ENCODE measurements around the gene UNC13C.
"Not testable (repeated sequence)": the region's sequence is repeated elsewhere in the genome, so short reads cannot be mapped to it uniquely, and the experiment has no call there.

The UNC13C gene

DNA sequence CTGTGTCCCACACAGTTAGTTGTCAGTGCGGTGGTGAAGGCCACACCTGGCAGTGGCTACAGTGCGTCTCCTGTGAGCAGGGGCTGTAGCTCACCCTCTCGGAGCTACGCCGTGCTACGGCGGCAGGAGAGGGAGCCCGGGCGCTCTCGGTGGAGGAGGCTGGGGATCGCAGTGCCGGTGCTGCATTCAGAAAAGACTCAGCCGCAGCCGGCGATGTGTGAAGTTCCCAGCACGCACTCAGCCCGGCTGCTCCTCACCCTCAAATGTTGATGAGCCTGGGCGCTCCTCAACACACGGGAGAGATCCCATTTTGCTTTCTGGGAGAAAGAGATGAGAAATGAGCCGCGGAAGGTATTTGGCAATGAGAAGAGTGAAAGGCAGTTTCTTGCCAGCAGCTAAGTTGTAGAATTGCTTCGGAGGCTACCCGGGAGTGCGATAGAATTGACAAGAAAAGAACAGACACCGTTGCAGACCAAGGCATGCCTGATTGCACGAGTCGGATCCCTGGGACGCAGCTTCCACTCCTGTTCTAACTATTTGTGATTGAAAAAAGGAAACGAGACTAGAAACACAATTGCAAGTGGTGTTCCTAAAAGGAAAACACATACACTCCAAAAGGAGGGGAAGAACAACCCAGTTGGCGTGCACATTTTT lies at the start of gene UNC13C:
Gene UNC13C, plus strand, starts transcription at position 189 of the 654 bp plus-strand sequence. CDS start 34,463 bp downstream, outside the sequence.
- peak within 1 kb of the TSS; percentile 31 for H3K4me3 ChIP-seq (ENCODE audit: low read depth, low read length)

- no peak overlapping the region for H3K4me3 ChIP-seq (ENCODE audit: low read depth, low read length)
Measured at GRCh38 chr15:53936137-53936536, 42.1 kb upstream of the UNC13C start.

- not testable (repeated sequence) for H3K4me3 ChIP-seq (ENCODE audit: low read depth, low read length)
Measured at GRCh38 chr15:53937632-53938031, 40.6 kb upstream of the UNC13C start.

GRCh38 chr15:53950572-53950971 lies 27.7 kb upstream of the UNC13C start:
- no peak overlapping the region for H3K4me3 ChIP-seq (ENCODE audit: low read depth, low read length)

GRCh38 chr15:53955396-53955795 lies 22.8 kb upstream of the UNC13C start:
- no peak overlapping the region for H3K4me3 ChIP-seq (ENCODE audit: low read depth, low read length)

- no peak overlapping the region for H3K4me3 ChIP-seq (ENCODE audit: low read depth, low read length)
Measured at GRCh38 chr15:53962646-53963561, 15.3 kb upstream of the UNC13C start.

GRCh38 chr15:53963801-53964200 lies 14.4 kb upstream of the UNC13C start:
- H3K4me3 ChIP-seq (ENCODE audit: low read depth, low read length), result no peak overlapping the region

GRCh38 chr15:53974121-53974520 lies 4.1 kb upstream of the UNC13C start:
- no peak overlapping the region for H3K4me3 ChIP-seq (ENCODE audit: low read depth, low read length)

DNA sequence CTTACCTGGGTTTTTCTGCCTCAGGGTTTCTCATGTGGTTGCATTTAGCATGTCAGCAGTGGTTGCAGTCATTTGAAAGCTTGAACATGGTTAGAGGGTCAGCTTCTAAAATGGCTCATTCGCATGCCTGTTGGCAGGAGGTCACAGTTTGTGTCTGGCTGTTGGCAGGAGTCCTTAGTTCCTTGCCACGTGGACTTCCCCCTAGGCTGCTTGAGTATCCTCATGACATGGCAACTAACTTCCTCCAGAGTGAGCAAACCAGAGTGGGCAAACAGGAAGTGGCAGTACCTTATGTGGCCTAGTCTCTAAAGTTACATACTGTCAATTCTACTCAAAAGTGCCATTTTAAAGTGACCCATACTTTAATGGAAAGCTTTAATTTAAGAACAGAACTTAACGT lies 3.4 kb upstream of the UNC13C start:
- H3K4me3 ChIP-seq (ENCODE audit: low read depth, low read length), result no peak overlapping the region

GRCh38 chr15:53976844-53977392 lies 1.3 kb upstream of the UNC13C start:
- H3K4me3 ChIP-seq (ENCODE audit: low read depth, low read length), result no peak overlapping the region

DNA sequence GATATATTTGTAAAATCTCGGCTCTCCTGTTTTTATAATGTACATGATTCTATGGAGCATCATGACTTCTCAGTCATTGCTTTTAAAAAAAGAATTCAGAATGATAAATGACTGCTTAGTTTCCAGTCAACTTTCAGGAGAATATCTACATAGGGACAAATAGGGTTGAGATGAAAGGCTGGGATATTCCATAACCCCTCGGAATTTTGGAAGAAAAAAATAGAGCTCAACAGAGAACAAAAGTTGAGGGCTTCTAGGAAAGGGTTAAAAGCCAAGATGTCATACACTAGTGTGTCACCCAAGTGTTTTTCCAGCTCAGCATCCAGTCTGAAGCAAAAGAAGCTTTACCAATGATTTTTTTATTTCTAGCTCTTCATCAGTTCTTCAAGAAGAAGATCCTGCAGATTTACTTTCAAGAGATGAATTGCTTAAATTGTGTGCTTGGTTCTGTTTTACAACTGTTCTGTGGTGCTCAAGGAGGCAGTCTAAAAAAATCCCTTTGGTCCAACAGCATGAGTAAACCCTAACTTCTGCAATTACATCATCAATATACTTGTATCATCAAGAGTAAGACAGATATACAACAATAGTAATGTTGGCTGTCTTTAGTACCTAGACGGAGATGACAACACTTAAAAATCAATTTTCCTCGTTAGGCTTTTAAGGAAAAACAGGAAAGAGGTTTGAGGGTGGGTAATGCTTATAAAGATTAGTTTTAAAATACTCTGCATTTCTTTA lies 979 bp downstream of the UNC13C start:
- no peak overlapping the region for H3K4me3 ChIP-seq (ENCODE audit: low read depth, low read length)

DNA sequence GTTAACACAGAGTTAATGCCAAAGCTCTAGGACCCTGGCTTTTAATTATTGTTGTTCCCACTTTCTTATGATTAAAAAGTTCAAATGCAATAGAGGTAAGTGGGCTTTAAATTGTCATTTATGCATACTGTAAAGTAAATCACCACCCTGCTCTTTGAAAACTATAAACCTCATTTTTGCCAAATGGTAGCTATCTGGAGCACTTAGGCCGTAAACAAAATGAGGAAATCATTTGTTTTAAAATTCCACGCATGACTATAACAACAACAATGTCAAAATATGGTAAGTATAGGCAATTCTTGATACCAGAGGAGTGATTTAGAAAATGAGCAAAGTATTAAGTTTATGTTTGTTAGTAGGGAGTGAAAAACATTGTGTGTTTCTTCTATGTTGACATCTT lies 1.8 kb downstream of the UNC13C start:
- no peak overlapping the region for H3K4me3 ChIP-seq (ENCODE audit: low read depth, low read length)

DNA sequence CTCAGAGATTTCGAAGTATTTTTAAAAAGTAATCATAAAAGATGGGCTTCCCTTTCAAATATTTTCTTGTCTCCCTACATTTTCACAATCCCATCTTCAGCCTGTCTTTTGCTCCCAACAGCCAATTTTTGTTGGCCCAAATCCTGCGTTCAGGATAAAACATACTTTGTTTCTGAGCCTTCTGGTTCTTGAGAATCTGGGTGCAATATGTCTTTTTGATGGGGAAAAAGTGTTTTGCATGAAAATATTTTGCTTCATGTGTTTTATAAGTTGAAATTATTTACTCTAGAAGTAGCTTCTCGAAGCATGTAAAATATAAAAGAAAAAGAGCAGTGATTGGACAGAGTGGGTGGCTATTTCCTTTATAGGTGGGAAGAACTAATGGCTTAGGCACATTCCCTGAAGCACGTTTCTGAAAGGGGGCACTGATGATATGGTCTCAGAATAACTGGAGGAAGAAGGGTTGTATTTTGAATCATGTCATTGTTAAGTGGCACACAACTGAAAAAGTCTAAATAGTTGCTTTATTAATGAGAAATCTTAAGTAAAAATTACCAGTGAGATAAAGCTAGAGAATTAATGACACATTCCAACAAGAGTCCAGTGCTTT lies 3.9 kb downstream of the UNC13C start:
- H3K4me3 ChIP-seq (ENCODE audit: low read depth, low read length), result no peak overlapping the region

GRCh38 chr15:53982876-53983275 lies 4.6 kb downstream of the UNC13C start:
- no peak overlapping the region for H3K4me3 ChIP-seq (ENCODE audit: low read depth, low read length)

- H3K4me3 ChIP-seq (ENCODE audit: low read depth, low read length), result no peak overlapping the region
Measured at GRCh38 chr15:53984221-53984620, 6.0 kb downstream of the UNC13C start.

DNA sequence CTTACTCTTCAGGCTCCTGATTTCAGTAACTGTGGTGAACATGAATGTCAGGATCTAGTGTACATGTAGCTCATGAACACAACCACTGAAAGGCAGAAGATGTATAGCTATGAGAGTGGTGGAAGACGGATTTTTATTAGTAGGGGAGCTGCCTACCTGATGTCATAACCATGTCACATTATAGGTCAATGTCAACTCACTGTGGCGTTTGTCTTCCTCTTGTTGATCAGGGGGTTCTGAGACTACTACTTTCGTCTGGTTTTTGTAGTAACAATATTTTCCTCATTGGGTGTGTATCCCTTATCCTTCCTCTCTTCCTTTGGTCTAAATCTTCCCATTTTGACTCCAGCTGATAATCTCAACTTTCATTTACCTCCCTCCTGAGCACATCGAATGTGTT lies 7.3 kb downstream of the UNC13C start:
- no peak overlapping the region for H3K4me3 ChIP-seq (ENCODE audit: low read depth, low read length)

DNA sequence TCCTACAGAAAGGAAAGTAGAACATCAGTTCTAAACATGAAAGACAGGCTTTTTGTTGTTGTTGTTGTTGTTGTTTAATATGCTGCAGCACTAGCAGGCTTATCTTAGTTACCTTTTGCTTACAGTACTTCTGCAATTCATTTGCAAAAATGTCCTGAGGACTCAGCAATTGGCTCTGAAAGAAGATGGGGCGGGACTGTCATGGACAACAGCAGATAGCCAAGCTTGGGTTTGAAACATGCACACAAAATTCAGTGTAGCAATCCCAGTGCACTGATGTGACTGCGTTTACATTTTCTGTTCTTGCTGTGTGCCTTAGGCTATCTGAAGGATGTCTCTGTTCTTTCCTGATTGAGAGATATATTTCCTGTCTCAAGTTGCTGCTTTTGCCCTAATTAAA lies 9.2 kb downstream of the UNC13C start:
- no peak overlapping the region for H3K4me3 ChIP-seq (ENCODE audit: low read depth, low read length)

DNA sequence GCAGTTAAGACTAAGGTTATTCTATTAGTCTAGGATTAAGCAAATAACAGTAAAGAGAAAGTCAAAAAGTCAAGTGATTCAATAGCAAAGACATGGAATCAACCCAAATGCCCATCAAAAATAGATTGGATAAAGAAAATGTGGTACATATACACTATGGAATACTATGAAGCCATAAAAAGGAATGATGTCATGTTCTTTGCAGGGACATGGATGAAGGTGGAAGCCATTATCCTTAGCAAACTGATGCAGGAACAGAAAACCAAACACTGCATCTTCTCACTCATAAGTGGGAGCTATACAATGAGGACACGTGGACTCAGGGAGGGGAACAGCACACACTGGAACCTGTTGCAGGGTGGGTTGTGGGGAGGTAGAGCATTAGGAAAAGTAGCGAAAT lies 29.0 kb downstream of the UNC13C start:
- H3K4me3 ChIP-seq (ENCODE audit: low read depth, low read length), result no peak overlapping the region

- H3K4me3 ChIP-seq (ENCODE audit: low read depth, low read length), result no peak overlapping the region
Measured at GRCh38 chr15:54011656-54012055, 33.4 kb downstream of the UNC13C start.

DNA sequence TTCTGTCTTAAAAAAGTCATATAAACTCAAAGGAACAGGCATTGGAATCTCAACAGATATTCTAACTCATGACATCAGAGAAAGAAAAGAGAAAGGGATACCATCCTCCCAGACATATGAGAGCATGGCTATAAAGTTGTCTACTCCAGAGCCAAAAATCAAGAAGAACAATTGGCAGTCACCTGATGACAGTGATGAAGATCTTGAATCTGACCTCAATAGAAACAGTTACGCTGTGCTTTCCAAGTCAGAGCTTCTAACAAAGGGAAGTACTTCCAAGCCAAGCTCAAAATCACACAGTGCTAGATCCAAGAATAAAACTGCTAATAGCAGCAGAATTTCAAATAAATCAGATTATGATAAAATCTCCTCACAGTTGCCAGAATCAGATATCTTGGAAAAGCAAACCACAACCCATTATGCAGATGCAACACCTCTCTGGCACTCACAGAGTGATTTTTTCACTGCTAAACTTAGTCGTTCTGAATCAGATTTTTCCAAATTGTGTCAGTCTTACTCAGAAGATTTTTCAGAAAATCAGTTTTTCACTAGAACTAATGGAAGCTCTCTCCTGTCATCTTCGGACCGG lies 35.9 kb downstream of the UNC13C start:
- no peak overlapping the region for H3K4me3 ChIP-seq (ENCODE audit: low read depth, low read length)

Data from iPS-11a (cell line).